ENCODE results near the gene MAPK8.

DNA sequence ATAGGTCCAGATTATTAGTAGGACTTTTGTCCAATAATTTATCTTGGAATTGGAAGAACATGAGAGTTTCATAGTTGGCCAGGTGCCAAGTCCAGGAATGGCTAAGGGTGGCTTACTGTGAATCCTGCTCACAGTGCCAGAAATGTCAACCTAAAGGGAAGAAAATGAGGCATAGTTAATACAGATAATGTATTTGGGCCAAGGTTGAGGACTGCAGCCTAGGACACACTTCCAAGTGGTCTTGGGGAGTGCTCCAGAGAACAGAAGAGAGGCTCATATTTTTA, 78.2 kb downstream of the MAPK8 start:
- TF ChIP-seq, protein P1, sequence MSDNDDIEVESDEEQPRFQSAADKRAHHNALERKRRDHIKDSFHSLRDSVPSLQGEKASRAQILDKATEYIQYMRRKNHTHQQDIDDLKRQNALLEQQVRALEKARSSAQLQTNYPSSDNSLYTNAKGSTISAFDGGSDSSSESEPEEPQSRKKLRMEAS (IDR thresholded peaks at IDR 0.05; ENCODE audit: low read depth) = no peak
- no peak for TF ChIP-seq SIN3A (IDR thresholded peaks at IDR 0.05; ENCODE audit: borderline replicate concordance, low read depth, low read length)
- no peak for TF ChIP-seq RFX5 (IDR thresholded peaks at IDR 0.05; ENCODE audit: low read length)
- no peak for TF ChIP-seq MXI1 (IDR thresholded peaks at IDR 0.05; ENCODE audit: low read depth, low read length)
- TF ChIP-seq EP300 (IDR thresholded peaks at IDR 0.05; ENCODE audit: borderline replicate concordance in 1 of 2, low read depth in 1 of 2, low read length in 1 of 2) = no peak
